Mucosa of descending colon (tissue), 3 donors: Measurements from ENCODE around the gene EFCAB6. TPM values are rescaled to one million over a fixed set of nuclear protein-coding genes. Genes with fewer than 3 reads are reported as not detected.
A peak's percentile ranks its signal among the peaks of the same experiment; 100 is the strongest.

Experiments used
- ATAC-seq: fragments of 200-7000 bp; cut with Tn5 transposase; one replicate; pipeline ENCODE4 v1.9.1; 2020; ENCODE audit warnings: mild to moderate bottlenecking, moderate library complexity
- DNase-seq, 3 donors: peaks; one replicate each; pipeline ENCODE4 v3.0.0-alpha.2; 2020
- H3K36me3 ChIP-seq: fragments of 200-600 bp; one replicate; pipeline ENCODE4 v1.8.0; 2021; ENCODE audit warnings: low read depth, mild to moderate bottlenecking
- H3K4me1 ChIP-seq: fragments of 200-600 bp; one replicate; pipeline ENCODE4 v1.8.0; 2021; ENCODE audit warnings: low read depth, mild to moderate bottlenecking
- H3K4me3 ChIP-seq: fragments of 200-600 bp; one replicate; pipeline ENCODE4 v1.8.0; 2021; ENCODE audit warnings: mild to moderate bottlenecking
- H3K9me3 ChIP-seq: fragments of 200-600 bp; one replicate; pipeline ENCODE4 v1.8.0; 2021; ENCODE audit warnings: mild to moderate bottlenecking
- CTCF ChIP-seq: fragments of 200-600 bp; IDR thresholded peaks from one replicate; pipeline ENCODE4 v1.8.0; 2022; ENCODE audit warnings: antibody characterized with exemption, mild to moderate bottlenecking
- intact Hi-C, 2 donors: fragments of 100-400 bp; cut with DNase I in 1 of 2; cut with micrococcal nuclease in 1 of 2; formaldehyde crosslinking; loops; one replicate each; pipeline versions ENCODE4 v1.11.0 to v1.11.1; 2022; cut with DNase I, micrococcal nuclease
- total RNA-seq, 3 donors: library from RNA; stranded (reverse); fragmentation: NEBNext Ultra II Directional in 2 of 3; extraction: Animal tissue kit (Norgen Biotek cat#: 25700) in 2 of 3; gene quantifications; one replicate each; pipeline versions ENCODE4 v1.2.1 to v1.2.4, GENCODE V29; 2021 to 2023
- donor health status: DM: no; HTN: no; CAD: no; lungs with moderate emphysema.
- donor health status: DM: no; HTN: no; CAD: no.
- donor health status: DM: no; HTN: yes; CAD: no.

The EFCAB6 gene
- total RNA-seq, 3 donors from 2014 or later = 1.1 to 1.8 (median 1.7) TPM

GRCh38 chr22:43823911-43824665 is 12.0 kb upstream of the EFCAB6 start:
- intact Hi-C loops = no loop called here
- no peaks in the 10 kb centered on the region for H3K36me3 ChIP-seq
- DNase-seq (no peak), ATAC-seq (no peak)
- TF ChIP-seq CTCF = no peak
- H3K4me1 ChIP-seq = no peaks in the 10 kb centered on the region
- no peak overlapping the region for H3K4me3 ChIP-seq
- H3K9me3 ChIP-seq = no peaks in the 10 kb centered on the region

GRCh38 chr22:43823353-43823908 is 11.3 kb upstream of the EFCAB6 start:
- intact Hi-C loops = no loop called here
- peak; percentile 76 for ATAC-seq
- DNase-seq = no peak

GRCh38 chr22:43821606-43822425 is 9.7 kb upstream of the EFCAB6 start:
- no peak for ATAC-seq
- Histone ChIP-seq H3K4me1 (no peaks in the 10 kb centered on the region), H3K4me3 (no peak overlapping the region), H3K36me3 (no peaks in the 10 kb centered on the region), H3K9me3 (no peaks in the 10 kb centered on the region)
- DNase-seq = no peak
- intact Hi-C loops = no loop called here
- TF ChIP-seq CTCF = no peak

More at GRCh38 chr22:43823353-43823908, 11.3 kb upstream of the EFCAB6 start:
- H3K4me1 ChIP-seq = no peaks in the 10 kb centered on the region
- no peaks in the 10 kb centered on the region for H3K36me3 ChIP-seq
- TF ChIP-seq CTCF = no peak
- no peak overlapping the region for H3K4me3 ChIP-seq
- H3K9me3 ChIP-seq = no peaks in the 10 kb centered on the region

- ATAC-seq (peak; percentile 17), DNase-seq (no peak)
- H3K9me3 ChIP-seq = no peaks in the 10 kb centered on the region
- no peaks in the 10 kb centered on the region for H3K4me1 ChIP-seq
- no peaks in the 10 kb centered on the region for H3K36me3 ChIP-seq
- no peak for TF ChIP-seq CTCF
- no peak overlapping the region for H3K4me3 ChIP-seq
- intact Hi-C loops = no loop called here
These were observed 8.7 kb upstream of the EFCAB6 start for GRCh38 chr22:43820651-43821305.

GRCh38 chr22:43819931-43820640 is 8.0 kb upstream of the EFCAB6 start:
- intact Hi-C loops = no loop called here
- no peak overlapping the region for H3K4me3 ChIP-seq
- H3K36me3 ChIP-seq = no peaks in the 10 kb centered on the region
- ATAC-seq = no peak
- no peaks in the 10 kb centered on the region for H3K4me1 ChIP-seq
- TF ChIP-seq CTCF = no peak
- no peaks in the 10 kb centered on the region for H3K9me3 ChIP-seq
- DNase-seq = no peak
